ENCODE results near the gene ADPRHL1.

ADPRHL1 gene

DNA sequence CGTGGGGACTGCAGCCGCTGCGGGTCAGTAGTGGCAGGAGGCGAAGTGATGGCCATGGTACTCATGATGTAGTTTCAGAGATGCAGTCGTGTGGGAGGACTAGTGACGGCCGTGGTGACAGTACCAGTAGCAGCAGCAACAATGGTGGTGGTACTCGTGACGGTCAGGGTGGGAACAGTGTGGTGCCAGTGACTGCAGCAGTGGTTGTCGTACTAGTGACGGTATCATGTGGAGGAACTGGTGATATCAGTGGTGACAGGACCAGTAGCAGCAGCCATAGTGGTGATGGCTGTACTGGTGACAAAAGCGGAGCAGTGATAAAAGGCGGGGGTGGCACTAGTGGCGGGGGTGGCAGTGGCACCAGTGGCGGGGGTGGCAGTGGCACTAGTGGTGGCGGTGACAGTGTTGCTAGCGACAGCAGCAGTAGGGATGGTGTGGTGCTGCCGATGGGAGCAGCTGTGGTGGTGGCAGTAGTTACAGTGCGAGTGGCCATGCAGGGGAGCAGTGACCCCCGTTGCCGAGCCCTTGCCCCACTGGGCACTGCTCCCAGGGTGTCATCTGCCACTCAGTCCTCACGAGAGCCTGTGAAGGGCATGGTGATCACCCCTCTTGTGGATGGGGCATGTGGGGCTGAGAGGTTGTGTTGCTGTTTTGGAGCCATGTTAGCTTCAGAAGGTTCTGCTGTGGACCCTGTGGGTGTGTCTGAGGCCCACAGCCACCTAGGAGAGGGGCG, 22.7 kb downstream of the ADPRHL1 start:
- no peak for DNase-seq

GRCh38 chr13:113429608-113429985, 23.7 kb downstream of the ADPRHL1 start:
- DNase-seq, result no peak

DNA sequence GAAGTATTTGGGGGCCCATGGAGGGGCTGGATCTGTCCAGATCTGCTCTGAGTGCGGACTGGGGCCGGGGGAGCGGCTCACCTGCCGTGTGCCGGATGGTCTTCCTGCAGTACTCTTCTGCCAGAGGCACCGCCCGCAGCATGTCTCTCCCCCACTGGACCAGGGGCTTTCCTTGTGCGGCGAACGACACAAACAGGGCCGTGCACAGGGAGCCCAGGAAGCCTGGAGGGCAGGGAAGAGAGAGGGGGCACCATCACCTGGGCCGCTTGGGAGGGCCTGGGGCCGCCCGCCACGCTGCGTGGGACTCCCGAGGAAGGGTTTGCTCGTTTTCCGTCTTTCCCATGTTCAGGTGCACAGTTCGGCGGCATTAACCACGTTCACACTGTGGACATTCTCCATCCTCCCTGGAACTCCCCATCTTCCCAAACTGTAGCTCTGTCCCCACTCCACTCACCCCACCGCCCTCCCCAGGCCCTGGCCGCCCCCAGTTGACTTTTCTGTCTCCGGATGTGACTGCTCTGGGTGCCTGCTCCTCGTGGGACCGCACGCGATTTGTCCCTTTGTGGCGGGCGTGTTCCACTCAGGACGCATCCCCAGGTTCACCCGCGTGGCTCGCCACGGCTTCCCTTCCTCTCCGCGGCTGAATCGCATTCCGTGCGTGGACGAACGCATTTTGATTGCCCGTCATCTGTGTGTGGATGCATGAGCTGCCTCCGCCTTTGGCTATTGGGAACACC, 24.2 kb downstream of the ADPRHL1 start:
- no peak for DNase-seq

GRCh38 chr13:113428469-113428865, 24.8 kb downstream of the ADPRHL1 start:
- DNase-seq, result no peak

- no peak for DNase-seq
Observed at GRCh38 chr13:113427562-113428468, 25.5 kb downstream of the ADPRHL1 start.

DNA sequence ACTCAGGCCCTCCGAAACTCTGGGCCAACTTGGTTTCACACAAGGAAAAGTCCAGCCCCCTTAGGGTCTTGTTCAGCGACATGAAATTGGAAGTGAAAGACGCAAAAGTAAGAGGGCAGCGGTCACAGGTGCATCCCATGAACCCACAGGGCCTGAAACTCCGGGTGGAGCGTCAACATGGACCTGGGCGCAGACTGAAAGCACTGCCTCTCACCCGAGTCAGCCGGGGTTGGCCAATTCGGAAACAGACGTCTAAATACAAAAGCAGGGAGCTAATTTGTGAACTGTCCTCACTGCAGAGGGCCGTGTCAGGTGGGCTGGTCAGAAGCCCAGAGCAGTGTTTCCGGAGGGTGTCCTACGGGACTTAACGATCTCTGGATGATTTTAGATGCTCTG, 26.7 kb downstream of the ADPRHL1 start:
- no peak for DNase-seq

- DNase-seq, result no peak
Observed at GRCh38 chr13:113425941-113426590, 27.2 kb downstream of the ADPRHL1 start.

GRCh38 chr13:113423520-113424163, 29.6 kb downstream of the ADPRHL1 start:
- no peak for DNase-seq

GRCh38 chr13:113422807-113423519, 30.3 kb downstream of the ADPRHL1 start:
- DNase-seq, result no peak

GRCh38 chr13:113421673-113422270, 31.5 kb downstream of the ADPRHL1 start:
- no peak for DNase-seq

- no peak for DNase-seq
Observed at GRCh38 chr13:113420833-113421600, 32.3 kb downstream of the ADPRHL1 start.

GRCh38 chr13:113420232-113420631, 33.1 kb downstream of the ADPRHL1 start:
- DNase-seq, result no peak

DNA sequence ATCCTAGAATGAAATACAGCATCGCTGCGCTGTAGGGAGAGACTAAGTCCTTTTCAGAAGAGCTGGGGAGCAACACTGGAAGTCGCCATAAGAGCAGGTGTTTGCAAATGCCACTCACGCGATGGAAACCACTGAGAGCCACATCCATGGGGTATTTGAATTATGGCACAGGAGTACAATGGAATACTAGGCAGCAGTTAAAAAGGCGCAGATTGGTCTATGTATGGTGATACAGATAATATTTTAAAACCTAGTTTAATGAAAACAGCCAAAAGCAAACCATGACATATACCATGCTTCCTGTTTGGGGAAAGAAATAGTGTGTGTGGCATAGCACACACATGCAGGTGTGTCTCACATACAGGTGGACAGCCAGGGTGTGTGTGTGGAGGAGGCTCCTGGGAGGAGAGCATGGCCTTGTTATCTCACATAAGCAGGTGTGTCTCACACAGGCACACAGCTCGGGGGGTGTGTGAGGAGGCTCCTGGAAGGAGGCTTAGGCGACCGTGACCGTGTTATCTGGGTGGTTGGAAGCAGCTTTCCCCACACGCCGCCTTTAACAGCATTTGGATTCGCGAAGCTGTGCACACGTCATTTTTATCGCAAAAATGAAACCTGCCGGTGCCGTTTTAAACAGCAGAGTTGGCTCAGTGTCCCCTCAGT, 33.6 kb downstream of the ADPRHL1 start:
- no peak for DNase-seq

DNA sequence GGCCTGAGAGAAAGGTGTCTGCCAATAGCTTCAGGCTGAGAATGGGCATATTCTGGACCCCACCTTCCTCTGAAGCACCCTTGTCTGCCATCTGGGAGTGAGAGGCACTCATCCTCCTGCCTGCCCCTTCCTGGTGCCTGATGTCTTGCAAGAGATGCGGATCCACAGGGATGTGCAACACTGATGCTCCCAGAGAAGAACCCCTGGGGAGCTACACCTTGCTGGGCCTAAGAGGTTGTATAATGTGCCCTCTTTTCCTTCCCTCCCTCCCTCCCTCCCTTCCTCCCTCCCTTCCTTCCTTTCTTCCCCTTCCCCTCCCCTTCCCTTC, 34.6 kb downstream of the ADPRHL1 start:
- DNase-seq, result no peak

DNA sequence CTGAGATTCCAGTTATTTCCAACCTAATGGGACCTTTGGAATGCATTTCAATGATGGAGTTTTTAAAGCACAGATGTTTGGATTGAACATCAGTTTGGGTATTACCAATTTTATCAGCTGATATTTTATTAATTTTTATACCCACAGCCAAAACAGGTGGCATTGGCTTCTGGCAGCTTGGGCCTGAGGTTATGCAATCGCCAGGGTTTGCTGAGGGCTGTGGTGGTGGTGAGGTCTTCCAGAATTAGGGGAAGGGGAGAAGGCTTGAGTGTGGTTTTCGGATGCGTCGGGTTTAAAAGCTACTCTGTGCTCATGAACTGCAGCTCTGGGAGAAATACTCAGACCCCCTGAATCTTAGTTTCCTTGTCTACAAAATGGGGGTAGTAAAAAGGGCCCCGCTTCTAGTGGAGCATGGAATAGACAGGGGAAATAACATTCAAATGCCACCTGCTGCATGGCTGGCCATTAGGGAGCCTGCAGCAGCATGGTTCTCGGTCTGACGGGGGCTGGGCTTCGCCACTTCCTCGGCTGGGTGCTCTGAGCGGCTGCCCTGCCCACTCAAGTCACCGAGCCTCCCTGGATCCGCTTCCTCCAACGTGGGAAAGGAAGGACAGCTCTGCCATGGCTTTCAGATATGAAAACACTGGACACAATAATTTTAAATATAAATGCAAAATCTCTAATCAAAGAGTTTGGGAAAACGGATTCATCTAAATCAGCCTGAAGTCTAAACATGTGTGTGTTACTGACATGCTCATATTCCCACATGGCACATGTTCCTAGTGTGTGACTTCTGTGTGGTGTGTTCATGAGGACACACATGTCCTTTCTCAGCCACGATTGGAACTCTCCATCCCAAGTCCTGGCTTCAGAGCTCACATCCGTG, 35.2 kb downstream of the ADPRHL1 start:
- no peak for DNase-seq

GRCh38 chr13:113417008-113417751, 36.1 kb downstream of the ADPRHL1 start:
- DNase-seq, result no peak

DNA sequence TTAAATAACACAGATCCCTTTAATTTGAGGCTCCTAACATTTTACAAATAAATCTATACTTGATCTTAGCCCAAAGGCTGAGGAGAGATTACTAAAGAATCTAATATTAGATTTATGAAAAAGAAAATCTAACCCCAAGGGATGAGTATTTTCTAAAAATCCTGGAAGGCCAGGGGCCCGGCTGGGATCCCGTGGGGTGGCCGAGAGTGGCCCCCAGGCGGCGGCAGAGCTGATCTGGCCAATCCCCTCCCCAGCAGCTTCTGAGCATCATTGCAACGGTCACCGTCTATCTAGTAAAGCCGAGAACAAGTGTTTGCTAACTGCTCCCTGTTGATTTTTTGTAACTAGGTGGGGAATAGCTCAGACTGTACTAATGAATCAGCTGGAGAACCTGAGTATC, 37.5 kb downstream of the ADPRHL1 start:
- no peak for DNase-seq

DNA sequence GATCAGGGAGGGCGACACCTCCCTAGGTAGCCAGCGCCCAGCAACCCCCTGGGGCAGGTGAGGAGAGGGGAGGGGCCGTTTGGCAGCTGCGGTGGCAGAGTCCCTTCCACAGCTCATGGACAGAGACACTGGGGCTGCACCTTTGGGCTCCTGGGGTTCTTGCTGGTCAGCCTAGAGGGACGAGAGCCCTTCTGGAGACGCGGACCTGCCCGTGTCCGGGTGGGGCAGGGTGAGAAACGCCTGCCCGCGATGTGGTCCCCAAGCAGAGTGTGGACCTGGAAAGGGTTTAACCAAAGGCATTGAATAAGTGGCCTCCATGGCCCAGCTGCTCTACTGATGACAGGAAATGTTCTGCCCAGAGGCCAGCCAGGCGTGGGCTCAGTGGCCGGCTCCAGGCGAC, 38.3 kb downstream of the ADPRHL1 start:
- no peak for DNase-seq
